K562 (cell line): ENCODE measurements around the gene ABRAXAS1. TPM values are rescaled to one million over a fixed set of nuclear protein-coding genes. Genes with fewer than 3 reads are reported as not detected.

Source experiments
- BRF1 ChIP-seq: IDR thresholded peaks from 3 replicates; pipeline ENCODE4 v1.6.1; 2011; ENCODE audit warnings: borderline replicate concordance, mild to moderate bottlenecking; ENCODE audit not compliant: insufficient read length; ENCODE audit errors: extremely low read depth
- GABPB1 ChIP-seq: sonication (generic); formaldehyde crosslinking; IDR thresholded peaks from 2 replicates; pipeline ENCODE4 v1.8.0; 2022; ENCODE audit warnings: mild to moderate bottlenecking, missing genetic modification reagents
- KAT8 ChIP-seq: fragments of 450-650 bp; IDR thresholded peaks from 2 replicates; pipeline ENCODE4 v1.6.1; 2016; ENCODE audit warnings: low read depth, mild to moderate bottlenecking
- NFYB ChIP-seq: IDR thresholded peaks from 2 replicates; pipeline ENCODE4 v1.6.1; 2011; ENCODE audit warnings: mild to moderate bottlenecking, moderate library complexity; ENCODE audit not compliant: insufficient read length; ENCODE audit errors: extremely low read depth
- NR2F6 ChIP-seq: fragments of 450-650 bp; formaldehyde crosslinking; IDR thresholded peaks from 2 replicates; pipeline ENCODE4 v1.4.0; 2020; ENCODE audit warnings: mild to moderate bottlenecking
- PCBP1 ChIP-seq: fragments of 200-400 bp; formaldehyde crosslinking; IDR thresholded peaks from 2 replicates; pipeline ENCODE4 v1.6.1; 2018; ENCODE audit warnings: mild to moderate bottlenecking, low read depth, low read length; ENCODE audit not compliant: poor library complexity, severe bottlenecking
- SLC30A9 ChIP-seq: fragments of 250-450 bp; sonication (Bioruptor Pico); IDR thresholded peaks from 2 replicates; pipeline ENCODE4 v1.8.0; 2022; ENCODE audit warnings: mild to moderate bottlenecking, moderate library complexity
- SP2 ChIP-seq: IDR thresholded peaks from 2 replicates; pipeline ENCODE4 v1.6.1; 2011; ENCODE audit warnings: mild to moderate bottlenecking, low read depth, low read length, moderate library complexity; ENCODE audit not compliant: poor library complexity, severe bottlenecking; ENCODE audit errors: extremely low read depth
- SRSF1 ChIP-seq: fragments of 200-400 bp; formaldehyde crosslinking; IDR thresholded peaks from 2 replicates; pipeline ENCODE4 v1.6.1; 2017; ENCODE audit warnings: mild to moderate bottlenecking, low read depth, low read length, moderate library complexity
- TEAD1 ChIP-seq, 2 experiments: fragments of 450-650 bp in 1 of 2; sonication (generic) in 1 of 2; formaldehyde crosslinking; IDR thresholded peaks; 2 replicates each; pipeline versions ENCODE4 v1.4.0 to v1.8.0; 2020 to 2022; ENCODE audit warnings: mild to moderate bottlenecking in 2 of 2, missing genetic modification reagents in 1 of 2
- ZKSCAN1 ChIP-seq: fragments of 150-350 bp; IDR thresholded peaks from 2 replicates; pipeline ENCODE4 v1.6.1; 2016; ENCODE audit warnings: low read depth, low read length
- ZNF165 ChIP-seq: fragments of 250-450 bp; sonication (Bioruptor Pico); IDR thresholded peaks from 2 replicates; pipeline ENCODE4 v1.4.0; 2020; ENCODE audit warnings: borderline replicate concordance
- ZNF217 ChIP-seq: sonication (generic); formaldehyde crosslinking; IDR thresholded peaks from 2 replicates; pipeline ENCODE4 v1.8.0; 2022; ENCODE audit warnings: mild to moderate bottlenecking, missing genetic modification reagents
- ZNF3 ChIP-seq: fragments of 250-450 bp; sonication (Bioruptor Pico); IDR thresholded peaks from 2 replicates; pipeline ENCODE4 v1.5.0; 2021; ENCODE audit warnings: mild to moderate bottlenecking, moderate library complexity
- ZNF408 ChIP-seq: fragments of 250-450 bp; sonication (Bioruptor Pico); IDR thresholded peaks from 2 replicates; pipeline ENCODE4 v1.4.0; 2020; ENCODE audit warnings: low read depth, mild to moderate bottlenecking, moderate library complexity
- polyA plus RNA-seq, 8 experiments: library from polyadenylated mRNA; depleted of rRNA in 4 of 8; stranded (reverse) in 5 of 8; unstranded in 3 of 8; fragments of >200 nt; fragmentation: Nextera tagmentation in 2 of 8; fragmentation: Illumina TruSeq in 1 of 8; extraction: Ambion mirVana in 2 of 8; extraction: Trizol in 1 of 8; gene quantifications; 2 replicates each; pipeline versions ENCODE4 v1.2.1 to v1.2.3, GENCODE V29; 2011 to 2014; ENCODE audit warnings: inconsistent platforms in 1 of 8, missing spikeins in 1 of 8
- total RNA-seq, 7 experiments: library from RNA; depleted of rRNA in 6 of 7; stranded (reverse); fragments of >200 nt in 6 of 7; fragmentation: Illumina TruSeq in 2 of 7; extraction: Trizol in 2 of 7; gene quantifications; 2 replicates each; pipeline versions ENCODE4 v1.2.1 to v1.2.3, GENCODE V29; 2011 to 2021; ENCODE audit warnings: low replicate concordance in 1 of 7
- TF ChIP-seq, protein P1 (sequence below): fragments of 450-650 bp; IDR thresholded peaks from 2 replicates; pipeline ENCODE4 v1.6.1; 2016; ENCODE audit warnings: low read depth
- TF ChIP-seq, protein P2 (sequence below): fragments of 250-450 bp; sonication (Bioruptor Pico); IDR thresholded peaks from 2 replicates; pipeline ENCODE4 v1.4.0; 2020; ENCODE audit warnings: mild to moderate bottlenecking, moderate library complexity

The ABRAXAS1 gene
- total and polyA plus RNA-seq, 9 of the 15 experiments (the other 6 are each of a cell fraction or from before 2014, with no cell fraction given): 10.8 to 48.3 (median 22.1) TPM

DNA sequence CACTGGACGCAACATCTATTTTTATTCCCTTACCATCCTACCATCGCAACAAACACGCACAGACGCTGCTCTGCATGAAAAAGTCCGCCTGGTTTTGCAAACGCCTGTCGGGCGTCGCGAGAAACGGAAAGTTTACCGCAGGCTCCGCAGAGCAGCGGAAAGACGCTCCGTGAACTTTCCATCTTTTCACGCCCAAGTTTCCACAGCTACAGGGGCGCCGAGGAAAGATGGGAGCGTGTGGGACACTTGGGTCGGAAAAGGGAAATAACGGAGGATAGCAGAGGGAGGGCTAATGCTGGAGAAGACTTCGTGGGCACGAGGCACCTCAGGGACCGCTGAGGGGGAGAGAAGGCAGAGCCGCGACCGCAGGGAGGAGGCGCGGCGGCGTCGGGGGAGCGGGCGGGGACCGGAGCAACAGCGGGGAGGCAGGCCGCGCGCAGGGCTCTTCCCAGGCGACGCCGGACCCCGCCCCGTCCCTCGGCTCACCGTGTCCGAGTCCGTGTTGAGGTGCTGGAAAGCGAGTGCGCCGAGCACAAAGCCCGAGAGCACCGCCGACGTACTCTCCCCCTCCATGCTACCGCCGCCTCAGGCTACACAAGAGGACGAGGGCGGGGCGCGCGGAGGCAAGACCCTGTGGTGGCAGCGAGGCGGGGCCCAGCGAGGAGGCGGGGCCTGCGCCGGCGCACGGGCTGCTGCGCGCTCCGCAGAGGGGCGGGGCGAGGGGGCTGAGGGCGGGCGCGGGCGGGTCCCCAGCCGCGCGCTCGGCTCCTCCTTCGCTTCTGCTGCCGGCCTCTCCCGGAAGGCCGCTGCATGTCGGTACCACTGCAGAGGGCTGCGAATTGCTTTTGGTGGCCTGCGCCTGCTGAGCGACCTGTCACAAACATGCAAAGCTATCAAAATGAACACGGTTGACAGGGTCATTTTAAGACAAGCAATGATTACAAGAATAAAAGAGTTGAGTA is at the start of gene ABRAXAS1 (continued):
- TF ChIP-seq, protein P1, sequence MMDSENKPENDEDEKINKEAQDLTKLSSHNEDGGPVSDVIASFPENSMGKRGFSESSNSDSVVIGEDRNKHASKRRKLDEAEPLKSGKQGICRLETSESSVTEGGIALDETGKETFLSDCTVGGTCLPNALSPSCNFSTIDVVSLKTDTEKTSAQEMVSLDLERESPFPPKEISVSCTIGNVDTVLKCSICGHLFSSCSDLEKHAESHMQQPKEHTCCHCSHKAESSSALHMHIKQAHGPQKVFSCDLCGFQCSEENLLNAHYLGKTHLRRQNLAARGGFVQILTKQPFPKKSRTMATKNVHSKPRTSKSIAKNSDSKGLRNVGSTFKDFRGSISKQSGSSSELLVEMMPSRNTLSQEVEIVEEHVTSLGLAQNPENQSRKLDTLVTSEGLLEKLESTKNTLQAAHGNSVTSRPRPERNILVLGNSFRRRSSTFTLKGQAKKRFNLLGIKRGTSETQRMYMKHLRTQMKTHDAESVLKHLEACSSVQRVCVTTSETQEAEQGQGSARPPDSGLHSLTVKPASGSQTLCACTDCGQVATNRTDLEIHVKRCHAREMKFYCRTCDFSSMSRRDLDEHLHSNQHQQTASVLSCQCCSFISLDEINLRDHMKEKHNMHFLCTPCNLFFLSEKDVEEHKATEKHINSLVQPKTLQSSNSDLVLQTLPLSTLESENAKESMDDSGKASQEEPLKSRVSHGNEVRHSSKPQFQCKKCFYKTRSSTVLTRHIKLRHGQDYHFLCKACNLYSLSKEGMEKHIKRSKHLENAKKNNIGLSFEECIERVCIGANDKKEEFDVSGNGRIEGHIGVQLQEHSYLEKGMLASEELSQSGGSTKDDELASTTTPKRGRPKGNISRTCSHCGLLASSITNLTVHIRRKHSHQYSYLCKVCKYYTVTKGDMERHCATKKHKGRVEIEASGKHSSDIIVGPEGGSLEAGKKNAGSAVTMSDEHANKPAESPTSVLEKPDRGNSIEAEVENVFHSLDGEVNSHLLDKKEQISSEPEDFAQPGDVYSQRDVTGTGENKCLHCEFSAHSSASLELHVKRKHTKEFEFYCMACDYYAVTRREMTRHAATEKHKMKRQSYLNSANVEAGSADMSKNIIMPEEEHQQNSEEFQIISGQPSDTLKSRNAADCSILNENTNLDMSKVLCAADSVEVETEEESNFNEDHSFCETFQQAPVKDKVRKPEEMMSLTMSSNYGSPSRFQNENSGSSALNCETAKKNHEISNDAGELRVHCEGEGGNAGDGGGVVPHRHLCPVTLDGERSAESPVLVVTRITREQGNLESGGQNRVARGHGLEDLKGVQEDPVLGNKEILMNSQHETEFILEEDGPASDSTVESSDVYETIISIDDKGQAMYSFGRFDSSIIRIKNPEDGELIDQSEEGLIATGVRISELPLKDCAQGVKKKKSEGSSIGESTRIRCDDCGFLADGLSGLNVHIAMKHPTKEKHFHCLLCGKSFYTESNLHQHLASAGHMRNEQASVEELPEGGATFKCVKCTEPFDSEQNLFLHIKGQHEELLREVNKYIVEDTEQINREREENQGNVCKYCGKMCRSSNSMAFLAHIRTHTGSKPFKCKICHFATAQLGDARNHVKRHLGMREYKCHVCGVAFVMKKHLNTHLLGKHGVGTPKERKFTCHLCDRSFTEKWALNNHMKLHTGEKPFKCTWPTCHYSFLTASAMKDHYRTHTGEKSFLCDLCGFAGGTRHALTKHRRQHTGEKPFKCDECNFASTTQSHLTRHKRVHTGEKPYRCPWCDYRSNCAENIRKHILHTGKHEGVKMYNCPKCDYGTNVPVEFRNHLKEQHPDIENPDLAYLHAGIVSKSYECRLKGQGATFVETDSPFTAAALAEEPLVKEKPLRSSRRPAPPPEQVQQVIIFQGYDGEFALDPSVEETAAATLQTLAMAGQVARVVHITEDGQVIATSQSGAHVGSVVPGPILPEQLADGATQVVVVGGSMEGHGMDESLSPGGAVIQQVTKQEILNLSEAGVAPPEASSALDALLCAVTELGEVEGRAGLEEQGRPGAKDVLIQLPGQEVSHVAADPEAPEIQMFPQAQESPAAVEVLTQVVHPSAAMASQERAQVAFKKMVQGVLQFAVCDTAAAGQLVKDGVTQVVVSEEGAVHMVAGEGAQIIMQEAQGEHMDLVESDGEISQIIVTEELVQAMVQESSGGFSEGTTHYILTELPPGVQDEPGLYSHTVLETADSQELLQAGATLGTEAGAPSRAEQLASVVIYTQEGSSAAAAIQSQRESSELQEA: no peak
- no peak for TF ChIP-seq ZNF165 (CRISPR knock-in tag)
- TF ChIP-seq ZKSCAN1: no peak
- TF ChIP-seq NFYB: no peak
- TF ChIP-seq KAT8: no peak
- peak; percentile 79; the same call in 1 of the 2 replicates for TF ChIP-seq GABPB1 (CRISPR knock-in tag)
- TF ChIP-seq SLC30A9 (CRISPR knock-in tag): no peak
- no peak for TF ChIP-seq ZNF408 (CRISPR knock-in tag)
- TF ChIP-seq TEAD1 (CRISPR knock-in tag; IDR thresholded peaks at IDR 0.05): peak in 1 of 2 experiments; percentile 45; a peak in 1 of 4 replicates
- no peak for TF ChIP-seq ZNF3 (CRISPR knock-in tag)
- TF ChIP-seq NR2F6: no peak
- TF ChIP-seq PCBP1: no peak
- TF ChIP-seq BRF1: no peak
- no peak for TF ChIP-seq SP2
- TF ChIP-seq, protein P2, sequence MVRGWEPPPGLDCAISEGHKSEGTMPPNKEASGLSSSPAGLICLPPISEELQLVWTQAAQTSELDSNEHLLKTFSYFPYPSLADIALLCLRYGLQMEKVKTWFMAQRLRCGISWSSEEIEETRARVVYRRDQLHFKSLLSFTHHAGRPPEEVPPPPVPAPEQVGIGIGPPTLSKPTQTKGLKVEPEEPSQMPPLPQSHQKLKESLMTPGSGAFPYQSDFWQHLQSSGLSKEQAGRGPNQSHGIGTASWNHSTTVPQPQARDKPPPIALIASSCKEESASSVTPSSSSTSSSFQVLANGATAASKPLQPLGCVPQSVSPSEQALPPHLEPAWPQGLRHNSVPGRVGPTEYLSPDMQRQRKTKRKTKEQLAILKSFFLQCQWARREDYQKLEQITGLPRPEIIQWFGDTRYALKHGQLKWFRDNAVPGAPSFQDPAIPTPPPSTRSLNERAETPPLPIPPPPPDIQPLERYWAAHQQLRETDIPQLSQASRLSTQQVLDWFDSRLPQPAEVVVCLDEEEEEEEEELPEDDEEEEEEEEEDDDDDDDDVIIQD (CRISPR knock-in tag): no peak
- TF ChIP-seq SRSF1: no peak
- TF ChIP-seq ZNF217 (CRISPR knock-in tag): no peak
